Measurements from ENCODE around the gene SIK1.
"Not testable (repeated sequence)": the region's sequence is repeated elsewhere in the genome, so short reads cannot be mapped to it uniquely, and the experiment has no call there.

- TF ChIP-seq CTCF (IDR thresholded peaks at IDR 0.05; ENCODE audit: poor library complexity); EZH2phosphoT487 (IDR thresholded peaks at IDR 0.05; ENCODE audit: low read depth, severe bottlenecking, unreplicated experiment); EZH2 (IDR thresholded peaks at IDR 0.05; ENCODE audit: borderline replicate concordance): not testable (repeated sequence)
Observed at GRCh38 chr21:43447353-43447977, 20.5 kb upstream of the SIK1 start.
